SU-DHL-6 (cell line): ENCODE measurements around the gene SYTL5.

Experiments
- H2AFZ ChIP-seq: fragments of 200-600 bp; sonication (generic); 2 replicates; pipeline ENCODE4 v1.6.1; 2014; ENCODE audit warnings: low read depth, mild to moderate bottlenecking, moderate library complexity, mixed read lengths, antibody characterized with exemption, low read length; ENCODE audit not compliant: severe bottlenecking
- H3F3A ChIP-seq: fragments of 200-600 bp; shearing (Covaris generic); 2 replicates; pipeline ENCODE4 v1.6.0; 2016; ENCODE audit warnings: antibody characterized with exemption, mild to moderate bottlenecking; ENCODE audit not compliant: insufficient read depth
- H3K27ac ChIP-seq: fragments of 200-600 bp; sonication (generic); 2 replicates; pipeline ENCODE4 v1.5.1; 2016; ENCODE audit warnings: low read depth, mild to moderate bottlenecking, low read length, moderate library complexity, mixed read lengths
- H3K27me3 ChIP-seq: fragments of 200-600 bp; sonication (generic), shearing (Covaris generic); 2 replicates; pipeline ENCODE4 v1.6.0; 2014; ENCODE audit warnings: mild to moderate bottlenecking, low read length
- H3K36me3 ChIP-seq: fragments of 200-600 bp; sonication (generic); 2 replicates; pipeline ENCODE4 v1.6.1; 2014; ENCODE audit warnings: mild to moderate bottlenecking, low read length, mixed read lengths
- H3K4me2 ChIP-seq: fragments of 300-600, 200-600 bp; shearing (Covaris generic), sonication (generic); 2 replicates; pipeline ENCODE4 v1.6.0; 2014; ENCODE audit warnings: low read length, low read depth, mild to moderate bottlenecking; ENCODE audit not compliant: poor library complexity, severe bottlenecking
- H3K4me3 ChIP-seq: fragments of 200-600 bp; sonication (generic); 2 replicates; pipeline ENCODE4 v1.5.1; 2014; ENCODE audit warnings: antibody characterized with exemption, low read length, mild to moderate bottlenecking, mixed read lengths; ENCODE audit not compliant: insufficient read depth, poor library complexity, severe bottlenecking
- H3K79me2 ChIP-seq: fragments of 200-600 bp; sonication (generic); 2 replicates; pipeline ENCODE4 v1.6.1; 2014; ENCODE audit warnings: mild to moderate bottlenecking, low read length, moderate library complexity; ENCODE audit not compliant: insufficient read depth
- H3K9ac ChIP-seq: fragments of 200-600 bp; sonication (generic); 2 replicates; pipeline ENCODE4 v1.7.0; 2014; ENCODE audit warnings: mild to moderate bottlenecking, low read length
- H3K9me2 ChIP-seq: fragments of 200-600 bp; sonication (generic); replicated peaks from 2 replicates; pipeline ENCODE4 v1.6.1; 2014; ENCODE audit warnings: low read length; ENCODE audit not compliant: insufficient read depth
- H3K9me3 ChIP-seq: fragments of 200-600 bp; sonication (generic); 2 replicates; pipeline ENCODE4 v1.6.1; 2014; ENCODE audit warnings: low read length, mixed read lengths; ENCODE audit not compliant: insufficient read depth
- H4K20me1 ChIP-seq: fragments of 200-600 bp; sonication (generic); 2 replicates; pipeline ENCODE4 v1.6.1; 2014; ENCODE audit warnings: low read depth, mild to moderate bottlenecking, antibody characterized with exemption, low read length, moderate library complexity, mixed read lengths
- EZH2phosphoT487 ChIP-seq: fragments of 200-600 bp; sonication (generic), shearing (Covaris generic); conservative IDR thresholded peaks from 2 replicates; pipeline ENCODE4 v1.6.1; 2018; ENCODE audit warnings: mild to moderate bottlenecking, antibody characterized with exemption, low read length, moderate library complexity, mixed read lengths
- TF ChIP-seq, protein P1 (sequence below): fragments of 200-600 bp; sonication (generic); IDR thresholded peaks from one replicate; pipeline ENCODE4 v1.5.1; 2017; ENCODE audit warnings: antibody characterized with exemption, mild to moderate bottlenecking, low read length, moderate library complexity; ENCODE audit not compliant: insufficient read depth, poor library complexity, severe bottlenecking

Gene SYTL5

DNA sequence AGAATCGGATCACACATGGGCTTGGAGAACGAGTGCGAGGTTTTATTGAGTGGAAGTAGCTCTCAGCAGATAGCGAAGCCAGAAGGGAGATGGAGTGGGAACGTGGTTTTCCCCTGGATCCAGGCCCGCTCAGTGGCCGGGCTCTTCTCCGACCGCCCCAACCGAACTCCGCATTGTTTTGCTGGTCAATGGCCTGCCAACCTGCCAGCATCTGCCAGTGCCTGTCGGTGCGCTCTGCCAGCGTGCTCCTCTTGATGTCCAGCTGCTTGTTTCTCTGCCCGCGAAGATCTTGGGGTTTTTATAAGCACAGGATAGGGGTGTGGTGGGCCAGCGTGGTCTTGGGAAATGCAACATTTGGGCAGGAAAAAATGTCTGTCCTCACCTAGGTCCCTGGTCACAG is 5.6 kb upstream of the SYTL5 start:
- H3K27ac ChIP-seq = no peak overlapping the region
- H3K4me2 ChIP-seq = no peak overlapping the region
- no peak overlapping the region for H3K9ac ChIP-seq
- no peaks in the 10 kb centered on the region for H3K36me3 ChIP-seq
- no peaks in the 10 kb centered on the region for H4K20me1 ChIP-seq
- no peaks in the 10 kb centered on the region for H3K27me3 ChIP-seq
- H3K4me3 ChIP-seq = no peak overlapping the region
- H3K79me2 ChIP-seq = no peaks in the 10 kb centered on the region
- H2AFZ ChIP-seq = no peak overlapping the region
- no peaks in the 10 kb centered on the region for H3K9me2 ChIP-seq
- H3K9me3 ChIP-seq = no peaks in the 10 kb centered on the region
- H3F3A ChIP-seq = no peaks in the 10 kb centered on the region
- no peak for TF ChIP-seq EZH2phosphoT487
- TF ChIP-seq, protein P1, sequence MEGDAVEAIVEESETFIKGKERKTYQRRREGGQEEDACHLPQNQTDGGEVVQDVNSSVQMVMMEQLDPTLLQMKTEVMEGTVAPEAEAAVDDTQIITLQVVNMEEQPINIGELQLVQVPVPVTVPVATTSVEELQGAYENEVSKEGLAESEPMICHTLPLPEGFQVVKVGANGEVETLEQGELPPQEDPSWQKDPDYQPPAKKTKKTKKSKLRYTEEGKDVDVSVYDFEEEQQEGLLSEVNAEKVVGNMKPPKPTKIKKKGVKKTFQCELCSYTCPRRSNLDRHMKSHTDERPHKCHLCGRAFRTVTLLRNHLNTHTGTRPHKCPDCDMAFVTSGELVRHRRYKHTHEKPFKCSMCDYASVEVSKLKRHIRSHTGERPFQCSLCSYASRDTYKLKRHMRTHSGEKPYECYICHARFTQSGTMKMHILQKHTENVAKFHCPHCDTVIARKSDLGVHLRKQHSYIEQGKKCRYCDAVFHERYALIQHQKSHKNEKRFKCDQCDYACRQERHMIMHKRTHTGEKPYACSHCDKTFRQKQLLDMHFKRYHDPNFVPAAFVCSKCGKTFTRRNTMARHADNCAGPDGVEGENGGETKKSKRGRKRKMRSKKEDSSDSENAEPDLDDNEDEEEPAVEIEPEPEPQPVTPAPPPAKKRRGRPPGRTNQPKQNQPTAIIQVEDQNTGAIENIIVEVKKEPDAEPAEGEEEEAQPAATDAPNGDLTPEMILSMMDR = no peak

DNA sequence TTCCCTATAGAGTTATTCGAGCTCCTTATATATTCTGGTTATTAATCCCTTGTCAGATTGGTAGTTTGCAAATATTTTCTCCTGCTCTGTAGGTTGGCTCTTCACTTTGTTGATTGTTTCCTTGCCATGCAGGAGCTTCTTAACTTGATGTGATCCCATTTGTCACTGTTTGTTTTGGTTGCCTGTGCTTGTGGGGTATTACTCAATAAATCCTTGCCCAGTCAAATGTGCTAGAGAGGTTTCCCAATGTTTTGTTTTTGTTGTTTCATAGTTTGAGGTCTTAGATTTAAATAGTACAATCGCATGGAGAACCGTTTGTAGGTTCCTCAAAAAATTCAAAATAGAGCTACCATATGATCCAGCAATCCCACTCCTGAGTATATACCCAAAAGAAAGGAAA is 2.3 kb upstream of the SYTL5 start:
- H3K4me2 ChIP-seq = no peak overlapping the region
- H2AFZ ChIP-seq = no peak overlapping the region
- no peak overlapping the region for H3K27ac ChIP-seq
- H3K9ac ChIP-seq = no peak overlapping the region
- no peaks in the 10 kb centered on the region for H4K20me1 ChIP-seq
- H3K4me3 ChIP-seq = no peak overlapping the region
- no peaks in the 10 kb centered on the region for H3K36me3 ChIP-seq
- H3F3A ChIP-seq = no peaks in the 10 kb centered on the region
- H3K27me3 ChIP-seq = no peaks in the 10 kb centered on the region
- no peaks in the 10 kb centered on the region for H3K9me3 ChIP-seq
- H3K79me2 ChIP-seq = no peaks in the 10 kb centered on the region
- TF ChIP-seq EZH2phosphoT487 = no peak
- TF ChIP-seq, protein P1 = no peak
- H3K9me2 ChIP-seq = no peaks in the 10 kb centered on the region

DNA sequence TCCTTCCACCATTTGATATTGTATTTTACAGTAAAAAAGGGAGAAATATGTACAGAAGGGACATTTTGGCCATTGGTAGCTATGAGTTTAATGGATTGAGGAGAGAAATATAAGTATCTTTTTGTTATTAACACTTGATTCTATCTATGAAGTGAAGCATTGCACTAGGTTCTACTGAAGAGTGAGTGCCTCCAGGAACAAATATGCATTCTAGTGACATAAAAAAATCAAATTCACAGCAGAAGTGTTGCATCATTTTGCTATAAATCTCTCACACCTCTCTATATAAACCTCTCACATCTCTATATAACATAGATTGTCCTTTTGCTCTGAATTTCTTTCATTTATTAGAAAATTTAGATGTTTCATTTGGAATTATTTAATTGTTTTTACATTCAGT is 425 bp downstream of the SYTL5 start:
- H3K9me3 ChIP-seq = no peaks in the 10 kb centered on the region
- H3K9me2 ChIP-seq = no peaks in the 10 kb centered on the region
- H3K36me3 ChIP-seq = no peaks in the 10 kb centered on the region
- H3K27me3 ChIP-seq = no peaks in the 10 kb centered on the region
- H3K27ac ChIP-seq = no peak overlapping the region
- no peak overlapping the region for H3K4me3 ChIP-seq
- H3K4me2 ChIP-seq = no peak overlapping the region
- TF ChIP-seq, protein P1 = no peak
- TF ChIP-seq EZH2phosphoT487 = no peak
- no peak overlapping the region for H3K9ac ChIP-seq
- no peak overlapping the region for H2AFZ ChIP-seq
- no peaks in the 10 kb centered on the region for H3K79me2 ChIP-seq
- H3F3A ChIP-seq = no peaks in the 10 kb centered on the region
- H4K20me1 ChIP-seq = no peaks in the 10 kb centered on the region

DNA sequence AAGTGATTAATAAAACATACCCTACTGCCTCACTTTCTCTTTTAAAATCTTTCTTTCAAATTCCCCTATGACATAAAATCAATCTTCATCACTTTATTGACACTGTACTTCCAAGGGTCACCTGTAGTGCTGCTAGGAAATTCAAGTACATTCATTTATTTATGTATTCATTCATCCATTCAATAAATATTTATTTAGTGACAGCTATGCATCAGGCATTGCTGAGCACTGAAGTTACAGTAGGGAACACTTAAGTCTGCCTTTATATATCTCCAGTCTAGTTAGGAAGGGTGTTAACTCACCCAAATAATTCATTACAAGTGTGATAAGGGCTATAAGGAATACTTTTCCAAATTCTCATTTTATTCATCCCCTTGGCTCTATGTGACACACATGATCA is 2.3 kb downstream of the SYTL5 start:
- TF ChIP-seq, protein P1 = no peak
- no peak for TF ChIP-seq EZH2phosphoT487

More for the DNA sequence above, 2.3 kb downstream of the SYTL5 start:
- H3K27ac ChIP-seq = no peak overlapping the region
- H3K9me3 ChIP-seq = no peaks in the 10 kb centered on the region
- no peaks in the 10 kb centered on the region for H3K36me3 ChIP-seq
- no peaks in the 10 kb centered on the region for H4K20me1 ChIP-seq
- H2AFZ ChIP-seq = no peak overlapping the region
- no peaks in the 10 kb centered on the region for H3F3A ChIP-seq
- no peak overlapping the region for H3K4me3 ChIP-seq
- no peak overlapping the region for H3K4me2 ChIP-seq
- no peaks in the 10 kb centered on the region for H3K79me2 ChIP-seq
- no peaks in the 10 kb centered on the region for H3K9me2 ChIP-seq
- H3K27me3 ChIP-seq = no peaks in the 10 kb centered on the region
- H3K9ac ChIP-seq = no peak overlapping the region
